ENCODE measurements around the gene TMEM120B.

The TMEM120B gene

DNA sequence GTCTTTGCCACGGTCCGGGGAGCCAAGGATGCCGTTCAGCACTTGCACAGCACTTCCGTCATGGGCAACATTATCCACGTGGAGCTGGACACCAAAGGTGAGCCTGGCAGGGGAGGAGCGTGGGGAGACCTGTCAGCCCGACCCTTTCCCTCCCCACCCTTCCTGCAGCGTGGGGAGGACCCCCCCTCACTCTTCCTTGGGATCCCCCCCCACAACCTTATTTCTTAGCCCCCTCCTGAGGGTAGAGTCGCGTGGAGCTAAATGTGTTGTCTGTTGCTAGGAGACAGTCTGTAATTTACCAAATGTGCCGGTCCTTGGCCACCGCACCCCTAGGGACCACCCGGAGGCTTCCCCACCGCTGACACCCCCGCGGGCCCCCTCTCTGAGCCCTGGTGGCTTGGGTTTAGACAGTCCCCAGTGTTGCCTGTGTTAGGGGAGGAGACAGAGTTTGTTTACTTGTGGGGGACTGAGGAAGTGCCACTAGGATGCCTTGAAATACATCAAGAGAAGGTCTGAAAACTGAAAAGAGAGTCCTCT, 93.5 kb downstream of the TMEM120B start:
- no peak for FAIRE-seq

DNA sequence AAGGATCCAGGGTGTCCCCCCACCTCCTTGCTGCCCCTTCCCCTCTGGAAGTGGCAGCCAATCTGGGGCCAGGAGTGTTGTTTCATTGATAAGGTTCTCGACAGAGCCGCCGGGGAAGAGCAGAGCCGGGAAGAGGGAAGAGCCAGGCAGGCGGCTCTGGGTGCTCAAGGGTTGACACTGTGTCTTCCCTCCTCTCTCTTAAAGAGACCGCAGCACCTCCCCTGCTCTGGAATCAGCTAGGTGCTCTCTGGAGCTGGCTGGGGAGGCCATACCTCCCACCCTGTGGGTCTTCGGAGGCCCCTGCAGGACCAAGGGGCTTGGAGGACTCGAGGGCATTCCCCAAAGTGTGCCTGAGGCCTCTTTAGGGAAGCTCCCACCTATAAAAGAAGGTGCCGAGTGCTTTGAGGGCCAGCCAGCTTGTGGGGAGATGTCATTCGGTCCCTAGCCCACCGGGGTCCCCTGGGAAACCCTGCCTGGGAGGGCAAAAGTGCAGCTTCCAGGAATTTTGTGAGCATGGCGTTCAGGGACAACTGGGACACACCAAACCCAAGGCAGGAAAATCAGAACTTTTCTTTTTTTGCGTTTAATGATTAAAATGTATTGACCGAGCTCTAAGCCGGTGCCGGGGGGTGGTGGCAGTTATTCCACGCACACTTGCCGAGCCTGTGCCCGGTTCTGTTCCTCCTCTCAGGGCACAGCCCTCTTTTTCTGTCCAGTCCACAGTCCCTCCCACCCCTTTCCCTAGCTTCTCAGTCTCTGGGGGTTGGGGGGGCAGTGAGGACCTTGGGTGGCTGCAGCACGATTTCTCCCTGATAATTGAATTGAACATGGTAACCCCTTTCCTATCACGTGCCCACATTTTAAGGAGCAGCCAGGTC, 94.2 kb downstream of the TMEM120B start:
- no peak for FAIRE-seq

DNA sequence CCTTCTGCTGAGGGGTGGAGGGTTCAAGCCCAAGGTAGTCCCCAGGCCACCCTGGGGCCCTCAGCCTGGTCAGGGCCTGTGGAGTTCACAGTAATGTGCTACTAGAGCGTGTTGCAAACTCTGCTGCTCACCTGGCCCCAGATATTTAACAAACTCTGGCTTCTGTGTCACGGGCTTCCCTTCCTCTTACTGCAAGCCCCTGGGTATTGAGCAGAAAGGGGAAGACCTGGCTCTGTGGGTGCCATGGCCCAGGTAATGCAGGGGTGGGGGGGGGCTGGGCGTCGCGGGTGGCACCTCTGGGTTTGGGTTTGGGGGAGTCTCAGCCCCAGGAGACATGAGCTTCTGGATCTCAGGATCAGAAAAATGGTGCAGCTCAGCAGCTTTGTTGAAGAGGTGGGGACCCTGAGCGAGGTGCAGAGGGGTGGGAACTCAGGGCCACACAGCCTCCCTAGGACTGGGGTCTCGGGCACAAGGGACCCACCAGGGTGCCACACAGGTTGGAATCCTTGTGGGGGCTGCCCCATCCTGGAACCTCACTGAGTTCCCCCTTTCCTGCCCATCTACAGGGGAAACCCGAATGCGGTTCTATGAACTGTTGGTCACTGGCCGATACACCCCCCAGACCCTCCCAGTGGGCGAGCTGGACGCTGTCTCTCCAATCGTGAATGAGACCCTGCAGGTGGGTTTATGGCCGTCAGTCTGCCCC, 95.2 kb downstream of the TMEM120B start:
- FAIRE-seq: no peak

DNA sequence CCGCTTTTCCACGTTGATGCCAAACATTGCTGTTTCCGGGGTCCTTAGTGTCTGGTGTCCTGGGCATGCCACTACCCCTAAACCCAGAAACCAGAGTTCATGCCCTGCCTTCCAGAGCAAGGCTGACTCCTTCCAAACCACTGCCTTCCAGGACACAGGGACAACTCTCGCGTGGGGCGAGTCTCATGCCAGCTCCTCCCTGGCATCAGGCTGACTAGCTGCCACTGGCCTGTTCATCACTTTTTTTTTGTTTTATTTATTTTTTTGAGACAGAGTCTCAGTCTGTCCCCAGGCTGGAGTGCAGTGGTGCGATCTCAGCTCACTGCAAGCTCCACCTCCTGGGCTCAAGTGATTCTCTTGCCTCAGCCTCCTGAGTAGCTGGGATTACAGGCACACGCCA, 96.1 kb downstream of the TMEM120B start:
- no peak for FAIRE-seq

DNA sequence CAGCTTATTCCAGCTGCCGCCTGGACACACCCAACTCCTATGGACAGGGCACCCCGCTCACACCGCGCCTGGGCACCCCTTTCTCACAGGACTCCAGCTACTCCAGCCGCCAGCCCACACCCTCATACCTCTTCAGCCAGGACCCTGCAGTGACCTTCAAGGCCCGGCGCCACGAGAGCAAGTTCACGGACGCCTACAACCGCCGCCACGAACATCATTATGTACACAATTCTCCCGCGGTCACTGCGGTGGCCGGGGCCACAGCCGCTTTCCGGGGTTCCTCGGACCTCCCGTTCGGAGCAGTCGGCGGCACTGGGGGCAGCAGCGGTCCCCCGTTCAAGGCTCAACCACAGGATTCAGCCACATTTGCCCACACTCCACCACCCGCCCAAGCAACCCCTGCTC, 97.2 kb downstream of the TMEM120B start:
- FAIRE-seq: no peak

DNA sequence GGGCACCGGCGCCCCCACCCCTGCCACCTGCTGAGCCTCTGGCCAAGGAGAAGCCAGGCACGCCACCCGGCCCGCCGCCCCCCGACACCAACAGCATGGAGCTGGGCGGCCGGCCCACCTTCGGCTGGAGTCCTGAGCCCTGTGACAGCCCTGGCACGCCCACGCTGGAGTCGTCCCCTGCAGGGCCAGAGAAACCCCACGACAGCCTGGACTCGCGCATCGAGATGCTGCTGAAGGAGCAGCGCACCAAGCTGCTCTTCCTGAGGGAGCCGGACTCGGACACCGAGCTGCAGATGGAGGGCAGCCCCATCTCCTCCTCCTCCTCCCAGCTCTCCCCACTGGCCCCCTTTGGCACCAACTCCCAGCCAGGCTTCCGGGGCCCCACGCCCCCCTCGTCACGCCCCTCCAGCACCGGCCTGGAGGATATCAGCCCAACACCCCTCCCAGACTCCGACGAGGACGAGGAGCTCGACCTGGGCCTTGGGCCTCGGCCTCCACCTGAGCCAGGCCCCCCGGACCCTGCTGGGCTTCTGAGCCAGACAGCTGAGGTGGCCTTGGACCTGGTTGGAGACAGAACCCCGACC, 97.8 kb downstream of the TMEM120B start:
- no peak for FAIRE-seq

DNA sequence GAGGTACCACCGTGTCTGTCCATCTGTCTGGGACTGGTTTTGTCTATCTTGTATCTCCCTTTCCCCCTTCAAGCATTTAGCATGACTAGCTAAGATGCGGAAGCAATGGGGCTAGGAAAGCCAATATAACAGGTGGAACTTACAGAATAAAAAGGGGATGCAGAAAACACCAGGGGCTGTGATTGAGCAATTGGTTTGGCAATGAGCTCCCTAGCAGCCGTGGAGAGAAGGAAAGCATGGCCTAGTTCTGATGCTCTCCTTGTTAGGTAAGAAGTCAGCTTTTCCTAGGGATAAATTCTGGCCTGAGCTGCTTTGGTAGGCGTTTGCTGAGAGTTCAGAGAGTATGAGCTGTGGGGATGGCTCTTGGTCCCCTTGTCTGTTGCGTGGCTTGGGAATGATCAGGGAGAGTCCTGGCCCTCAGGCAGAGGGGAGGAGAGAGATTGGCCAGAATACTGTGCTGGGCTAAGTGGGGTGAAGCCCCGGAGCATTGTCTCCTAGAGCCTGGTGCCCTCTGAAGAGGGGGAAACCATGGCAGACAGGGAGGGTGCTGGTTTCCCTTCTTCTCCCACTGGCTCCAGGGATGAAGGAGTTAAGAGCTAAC, 98.4 kb downstream of the TMEM120B start:
- FAIRE-seq: no peak

DNA sequence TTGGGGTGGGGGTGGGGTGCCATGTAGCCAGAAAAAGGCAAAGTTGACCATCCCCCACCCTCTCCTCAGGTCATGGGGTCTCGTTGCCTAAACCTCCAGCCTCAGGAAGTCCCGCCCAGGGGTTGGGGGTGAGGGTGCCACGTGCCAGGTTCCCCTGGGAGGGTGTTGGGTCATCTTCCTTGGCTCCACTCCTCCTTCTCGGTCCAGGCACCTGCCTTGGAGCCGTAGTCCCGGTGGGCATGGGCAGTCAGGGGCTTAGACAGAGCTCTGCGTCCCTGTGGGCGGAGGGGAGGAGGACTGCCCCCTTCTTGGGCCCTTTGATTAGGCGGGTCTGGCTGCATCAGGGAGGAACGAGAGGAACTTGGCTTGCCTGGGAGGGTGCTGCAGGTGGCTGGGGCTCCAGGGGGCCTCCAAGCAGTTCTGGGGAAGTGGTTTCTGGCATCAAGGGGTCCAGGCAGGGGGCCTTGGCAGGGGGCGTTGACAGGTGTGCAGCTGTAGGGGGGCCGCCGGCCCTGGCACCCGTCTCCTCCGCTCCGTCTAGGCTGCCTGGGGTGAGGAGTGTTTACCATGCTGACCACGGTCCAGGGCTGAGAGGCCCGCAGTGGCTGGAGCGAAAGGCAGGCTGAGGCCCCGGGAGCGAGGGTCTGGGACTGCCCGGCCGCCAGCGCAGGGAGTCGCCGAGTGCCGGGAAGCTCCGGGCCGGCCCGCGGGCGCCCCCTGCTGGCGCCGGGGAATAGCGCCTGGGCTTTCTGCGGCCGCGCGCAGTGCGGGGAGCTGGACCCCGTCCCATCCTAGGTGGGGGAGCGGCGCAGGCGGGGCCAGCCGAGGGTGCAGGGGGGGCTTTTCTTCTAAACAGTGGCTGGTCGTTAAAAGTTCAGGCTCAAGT, 99.1 kb downstream of the TMEM120B start:
- FAIRE-seq: no peak

DNA sequence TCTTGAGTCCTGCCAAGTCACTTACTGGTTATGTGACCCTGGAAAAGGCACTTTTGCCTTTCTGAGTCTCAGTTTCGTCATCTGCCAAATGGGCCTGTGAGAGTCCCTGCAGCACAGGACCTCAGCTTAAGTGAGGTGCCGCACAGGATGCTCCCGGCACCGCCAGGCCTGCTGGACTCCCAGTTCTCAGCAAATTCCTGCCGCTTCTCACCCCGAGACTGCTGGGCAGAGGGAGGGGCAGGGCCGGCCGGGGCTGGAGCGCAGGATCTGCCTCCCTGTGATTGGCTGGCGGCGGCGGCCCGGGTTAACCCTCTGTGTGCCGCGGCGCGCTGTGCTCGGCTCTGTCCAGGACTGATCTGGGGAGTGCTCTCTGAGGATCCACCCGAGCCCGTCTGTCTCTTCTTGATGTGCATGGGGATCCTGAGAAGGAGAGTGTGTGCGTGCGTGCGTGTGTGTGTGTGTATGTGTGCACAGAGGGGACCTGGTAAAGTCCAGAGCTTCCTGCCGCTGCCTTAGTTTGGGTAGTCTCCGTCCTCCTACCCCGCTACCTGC, 99.8 kb downstream of the TMEM120B start:
- FAIRE-seq: no peak

DNA sequence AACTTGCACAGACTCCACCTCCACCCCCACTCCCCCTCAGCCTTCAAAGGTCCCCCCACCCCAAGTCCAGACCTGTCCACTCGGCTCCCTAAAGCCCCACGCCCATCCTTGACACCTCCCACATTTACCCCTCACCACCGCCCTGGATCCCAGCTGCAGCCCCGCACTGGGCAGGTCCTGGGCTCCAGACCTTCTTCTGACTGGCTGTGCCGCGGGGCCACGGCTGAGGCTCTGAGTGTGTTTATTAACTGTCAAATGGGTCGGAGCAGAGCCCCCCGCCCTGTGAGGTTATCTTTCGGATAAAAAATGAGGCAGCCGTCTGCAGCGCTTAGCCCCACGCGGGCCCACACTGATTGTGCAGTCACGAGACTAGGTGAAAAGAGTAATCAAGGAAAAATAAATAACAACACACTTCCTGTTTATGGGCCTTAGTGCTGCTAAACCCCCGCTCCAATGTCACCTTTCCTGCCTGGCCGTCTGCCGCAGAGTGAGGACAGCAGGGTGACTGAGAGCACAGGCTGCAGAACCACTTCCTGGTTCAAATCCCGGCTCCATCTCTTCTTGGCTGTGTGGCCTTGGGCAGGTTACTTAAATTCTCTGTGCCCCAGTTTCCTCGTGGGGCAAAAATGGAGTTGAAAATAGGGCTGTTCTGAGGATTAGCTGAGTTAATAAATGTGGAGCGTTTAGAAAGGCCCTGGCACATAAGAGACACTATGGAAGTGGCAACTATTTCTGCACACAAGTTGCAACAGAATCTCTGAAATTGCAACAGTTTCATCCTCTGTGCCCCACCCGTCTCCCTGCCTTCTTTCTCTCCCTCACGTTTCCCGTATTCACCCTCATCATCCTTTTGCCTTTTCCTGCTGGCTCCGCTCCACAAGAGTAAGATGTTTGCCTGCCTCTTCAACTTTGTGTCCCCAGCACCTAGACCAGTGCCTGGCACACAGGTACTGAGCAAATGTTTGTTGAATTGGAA, 100.7 kb downstream of the TMEM120B start:
- FAIRE-seq: no peak

DNA sequence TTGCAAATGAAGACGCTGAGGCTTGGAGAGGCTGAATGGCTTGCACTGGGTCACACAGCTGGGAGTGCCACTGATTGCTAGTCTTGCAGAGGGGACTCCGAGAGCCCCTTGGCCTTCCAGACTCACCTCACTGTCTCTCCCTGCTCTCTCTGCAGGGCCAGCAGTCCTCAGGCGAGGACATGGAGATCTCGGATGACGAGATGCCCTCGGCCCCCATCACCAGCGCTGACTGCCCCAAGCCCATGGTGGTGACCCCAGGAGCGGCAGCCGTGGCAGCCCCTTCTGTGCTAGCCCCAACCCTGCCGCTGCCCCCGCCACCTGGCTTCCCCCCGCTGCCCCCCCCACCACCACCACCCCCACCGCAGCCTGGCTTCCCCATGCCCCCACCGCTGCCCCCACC, 101.4 kb downstream of the TMEM120B start:
- FAIRE-seq: no peak

DNA sequence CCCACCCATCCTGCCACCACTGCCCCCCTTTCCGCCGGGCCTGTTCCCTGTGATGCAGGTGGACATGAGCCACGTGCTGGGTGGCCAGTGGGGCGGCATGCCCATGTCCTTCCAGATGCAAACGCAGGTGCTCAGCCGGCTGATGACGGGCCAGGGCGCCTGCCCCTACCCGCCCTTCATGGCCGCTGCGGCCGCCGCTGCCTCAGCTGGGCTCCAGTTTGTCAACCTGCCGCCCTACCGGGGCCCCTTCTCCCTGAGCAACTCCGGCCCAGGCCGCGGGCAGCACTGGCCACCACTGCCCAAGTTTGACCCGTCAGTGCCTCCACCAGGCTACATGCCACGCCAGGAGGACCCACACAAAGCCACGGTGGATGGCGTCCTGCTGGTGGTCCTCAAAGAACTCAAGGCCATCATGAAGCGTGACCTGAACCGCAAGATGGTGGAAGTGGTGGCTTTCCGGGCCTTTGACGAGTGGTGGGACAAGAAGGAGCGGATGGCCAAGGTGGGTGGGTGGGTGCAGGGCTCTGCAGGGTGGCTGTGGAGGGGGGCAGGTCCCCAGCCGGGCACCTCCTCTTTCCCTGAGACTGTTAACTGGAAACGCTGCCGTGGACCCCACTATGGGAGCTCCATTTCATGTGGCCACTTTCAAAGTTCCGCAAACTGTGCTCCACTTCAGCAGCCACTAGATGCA, 102.0 kb downstream of the TMEM120B start:
- FAIRE-seq: no peak

DNA sequence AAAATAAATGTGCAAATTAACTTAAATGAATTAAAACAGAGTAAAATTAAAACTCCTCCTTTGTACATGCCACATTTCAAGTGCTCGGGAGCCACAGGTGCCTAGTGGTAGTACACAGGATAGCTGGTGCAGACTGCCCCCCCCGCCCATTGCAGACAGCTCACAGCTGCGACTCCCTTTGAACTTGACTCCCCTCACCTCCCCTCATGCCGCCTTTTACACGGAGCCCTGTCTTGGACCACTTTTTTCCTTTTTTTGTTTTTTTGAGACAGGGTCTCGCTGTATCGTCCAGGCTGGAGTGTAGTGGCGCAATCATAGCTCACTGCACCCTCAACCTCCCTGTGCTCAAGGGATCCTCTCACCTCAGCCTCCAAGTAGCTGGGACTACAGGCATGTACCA, 102.7 kb downstream of the TMEM120B start:
- FAIRE-seq: no peak

DNA sequence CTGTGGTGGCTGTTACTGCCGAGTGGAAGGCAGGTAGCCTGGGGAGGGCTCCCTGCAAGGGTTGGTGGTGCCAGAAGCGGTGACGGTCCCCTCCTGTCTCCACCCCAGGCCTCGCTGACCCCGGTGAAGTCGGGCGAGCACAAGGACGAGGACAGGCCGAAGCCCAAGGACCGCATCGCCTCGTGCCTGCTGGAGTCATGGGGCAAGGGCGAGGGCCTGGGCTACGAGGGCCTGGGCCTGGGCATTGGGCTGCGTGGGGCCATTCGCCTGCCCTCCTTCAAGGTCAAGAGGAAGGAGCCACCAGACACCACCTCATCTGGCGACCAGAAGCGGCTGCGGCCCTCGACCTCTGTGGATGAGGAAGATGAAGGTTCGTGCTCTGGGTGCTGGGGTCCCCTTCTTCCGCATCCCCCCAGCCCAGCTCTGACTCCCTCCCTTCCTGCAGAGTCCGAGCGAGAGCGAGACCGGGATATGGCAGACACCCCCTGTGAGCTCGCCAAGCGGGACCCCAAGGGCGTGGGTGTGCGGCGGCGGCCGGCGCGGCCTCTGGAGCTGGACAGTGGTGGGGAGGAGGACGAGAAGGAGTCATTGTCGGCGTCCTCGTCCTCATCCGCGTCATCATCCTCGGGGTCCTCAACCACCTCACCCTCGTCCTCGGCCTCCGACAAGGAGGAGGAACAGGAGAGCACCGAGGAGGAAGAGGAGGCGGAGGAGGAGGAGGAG, 104.5 kb downstream of the TMEM120B start:
- no peak for FAIRE-seq

DNA sequence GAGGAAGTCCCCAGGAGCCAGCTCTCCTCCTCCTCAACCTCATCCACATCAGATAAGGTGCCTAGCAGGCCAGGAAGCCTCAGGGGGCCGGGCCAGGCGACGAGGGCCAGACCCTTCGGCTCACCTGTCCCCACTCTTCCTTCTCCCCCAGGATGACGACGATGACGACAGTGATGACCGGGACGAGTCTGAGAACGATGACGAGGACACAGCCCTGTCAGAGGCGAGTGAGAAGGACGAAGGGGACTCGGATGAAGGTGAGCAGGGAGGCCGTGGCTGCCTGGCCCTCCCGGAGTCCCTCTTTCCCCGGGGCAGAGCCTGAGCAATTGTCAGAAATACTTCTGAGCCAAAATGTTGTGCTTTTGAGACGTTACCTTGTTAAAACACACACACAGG, 105.1 kb downstream of the TMEM120B start:
- no peak for FAIRE-seq

DNA sequence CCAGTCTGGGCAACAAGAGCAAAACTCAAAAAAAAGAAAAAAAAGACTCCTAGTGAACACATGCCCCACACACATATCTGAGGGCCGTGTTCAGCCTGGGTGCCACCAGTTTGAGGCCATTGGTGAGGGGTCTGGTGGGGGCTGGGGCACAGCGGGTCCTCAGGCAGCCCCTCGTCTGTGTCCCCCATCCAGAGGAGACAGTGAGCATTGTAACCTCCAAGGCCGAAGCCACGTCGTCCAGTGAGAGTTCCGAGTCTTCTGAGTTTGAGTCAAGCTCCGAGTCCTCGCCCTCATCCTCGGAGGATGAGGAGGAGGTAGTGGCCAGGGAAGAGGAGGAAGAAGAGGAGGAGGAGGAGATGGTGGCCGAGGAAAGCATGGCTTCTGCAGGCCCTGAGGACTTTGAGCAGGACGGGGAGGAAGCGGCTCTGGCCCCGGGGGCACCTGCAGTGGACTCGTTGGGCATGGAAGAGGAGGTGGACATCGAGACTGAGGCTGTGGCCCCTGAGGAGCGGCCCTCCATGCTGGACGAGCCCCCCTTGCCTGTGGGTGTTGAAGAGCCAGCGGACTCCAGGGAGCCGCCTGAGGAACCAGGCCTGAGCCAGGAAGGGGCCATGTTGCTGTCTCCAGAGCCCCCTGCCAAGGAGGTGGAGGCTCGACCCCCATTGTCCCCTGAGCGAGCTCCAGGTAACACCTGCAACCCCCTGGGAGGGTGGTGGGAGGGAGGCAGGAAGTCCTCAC, 106.8 kb downstream of the TMEM120B start:
- no peak for FAIRE-seq

DNA sequence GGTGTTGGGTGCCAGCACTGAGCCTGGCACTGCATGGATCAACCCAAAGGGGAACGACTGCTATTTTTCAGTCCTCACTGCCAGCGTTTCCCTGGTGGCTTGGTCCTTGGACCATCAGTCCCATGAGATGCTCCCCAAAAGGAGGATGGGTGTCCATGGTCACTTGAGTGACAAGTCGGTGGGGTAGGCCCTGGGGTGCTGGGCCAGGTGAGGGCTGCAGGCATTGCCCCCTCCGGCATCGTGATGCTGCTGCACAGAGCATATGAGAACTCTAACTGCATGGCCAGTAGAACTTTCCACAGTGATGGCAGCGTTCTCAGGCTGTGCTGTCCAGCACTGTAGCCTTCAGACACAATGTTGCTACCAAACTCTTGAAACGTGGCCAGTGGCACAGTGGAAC, 107.5 kb downstream of the TMEM120B start:
- no peak for FAIRE-seq

DNA sequence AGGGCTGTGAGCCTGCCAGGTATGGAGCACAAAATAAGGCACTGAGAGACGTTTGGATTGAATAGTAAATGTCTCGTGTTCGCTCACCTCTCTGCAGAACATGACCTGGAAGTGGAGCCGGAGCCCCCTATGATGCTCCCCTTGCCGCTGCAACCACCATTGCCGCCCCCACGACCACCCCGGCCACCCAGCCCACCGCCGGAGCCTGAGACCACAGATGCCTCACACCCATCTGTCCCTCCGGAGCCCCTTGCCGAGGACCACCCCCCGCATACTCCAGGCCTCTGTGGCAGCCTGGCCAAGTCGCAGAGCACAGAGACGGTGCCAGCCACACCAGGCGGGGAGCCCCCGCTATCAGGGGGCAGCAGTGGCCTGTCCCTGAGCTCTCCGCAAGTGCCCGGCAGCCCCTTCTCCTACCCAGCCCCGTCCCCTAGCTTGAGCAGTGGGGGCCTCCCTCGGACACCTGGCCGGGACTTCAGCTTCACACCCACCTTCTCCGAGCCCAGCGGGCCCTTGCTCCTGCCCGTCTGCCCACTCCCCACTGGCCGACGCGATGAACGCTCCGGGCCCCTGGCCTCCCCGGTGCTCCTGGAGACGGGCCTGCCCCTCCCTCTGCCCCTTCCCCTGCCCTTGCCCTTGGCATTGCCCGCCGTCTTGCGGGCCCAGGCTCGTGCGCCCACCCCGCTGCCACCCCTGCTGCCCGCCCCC, 110.0 kb downstream of the TMEM120B start:
- FAIRE-seq: no peak
